Astrocyte (in vitro differentiated cells and primary cell): ENCODE measurements around the gene NCBP3. TPM values are rescaled to one million over a fixed set of nuclear protein-coding genes. Genes with fewer than 3 reads are reported as not detected.

ENCODE experiments used
- DNase-seq: peaks from one replicate; pipeline ENCODE4 v3.0.0-alpha.2; 2010; ENCODE audit warnings: low read depth
- FAIRE-seq: peaks from 2 replicates; lab custom pipeline; 2011; peaks lifted over from hg19 to GRCh38; lab: Jason Lieb, UNC
- H2AFZ ChIP-seq: 2 replicates; pipeline ENCODE4 v1.6.0; 2012; ENCODE audit warnings: low read depth, low read length, inconsistent platforms
- H3K27ac ChIP-seq: 2 replicates; pipeline ENCODE4 v1.5.1; 2011; ENCODE audit warnings: low read depth, low read length, inconsistent platforms
- H3K27me3 ChIP-seq: 2 replicates; pipeline ENCODE4 v1.6.0; 2011; ENCODE audit warnings: low read length, inconsistent platforms; ENCODE audit not compliant: insufficient read depth
- H3K36me3 ChIP-seq: 2 replicates; pipeline ENCODE4 v1.5.1; 2011; ENCODE audit warnings: low read length, inconsistent platforms; ENCODE audit not compliant: insufficient read depth
- H3K4me1 ChIP-seq: 2 replicates; pipeline ENCODE4 v1.5.1; 2011; ENCODE audit warnings: low read length, inconsistent platforms; ENCODE audit not compliant: insufficient read depth
- H3K4me2 ChIP-seq: 2 replicates; pipeline ENCODE4 v1.6.0; 2012; ENCODE audit warnings: low read length, inconsistent platforms
- H3K4me3 ChIP-seq: 2 replicates; pipeline ENCODE4 v1.5.1; 2011; ENCODE audit warnings: low read depth, mild to moderate bottlenecking, low read length, inconsistent platforms; ENCODE audit not compliant: insufficient read depth
- H3K79me2 ChIP-seq: 2 replicates; pipeline ENCODE4 v1.6.0; 2012; ENCODE audit warnings: mild to moderate bottlenecking, low read length, inconsistent platforms; ENCODE audit not compliant: insufficient read depth
- H3K9ac ChIP-seq: 2 replicates; pipeline ENCODE4 v1.6.0; 2012; ENCODE audit warnings: mild to moderate bottlenecking, low read length, inconsistent platforms
- H3K9me3 ChIP-seq: 2 replicates; pipeline ENCODE4 v1.5.1; 2012; ENCODE audit warnings: low read depth, mild to moderate bottlenecking, low read length, inconsistent platforms; ENCODE audit not compliant: insufficient read depth
- H4K20me1 ChIP-seq: 2 replicates; pipeline ENCODE4 v1.6.0; 2012; ENCODE audit warnings: low read length, inconsistent platforms; ENCODE audit not compliant: insufficient read depth
- H3K27ac Mint-ChIP-seq: one replicate; pipeline ENCODE4 v1.8.0; 2021; ENCODE audit warnings: mild to moderate bottlenecking, mixed read lengths; ENCODE audit not compliant: unreplicated experiment
- H3K27me3 Mint-ChIP-seq: one replicate; pipeline ENCODE4 v1.8.0; 2021; ENCODE audit warnings: low read depth, mixed read lengths; ENCODE audit not compliant: unreplicated experiment
- H3K36me3 Mint-ChIP-seq: one replicate; pipeline ENCODE4 v1.8.0; 2021; ENCODE audit warnings: low read depth, mixed read lengths; ENCODE audit not compliant: unreplicated experiment
- H3K4me1 Mint-ChIP-seq: one replicate; pipeline ENCODE4 v1.8.0; 2021; ENCODE audit warnings: low read depth, mixed read lengths; ENCODE audit not compliant: unreplicated experiment
- H3K4me3 Mint-ChIP-seq: one replicate; pipeline ENCODE4 v1.8.0; 2021; ENCODE audit warnings: mild to moderate bottlenecking, moderate library complexity, mixed read lengths; ENCODE audit not compliant: unreplicated experiment
- H3K9me3 Mint-ChIP-seq: one replicate; pipeline ENCODE4 v1.8.0; 2021; ENCODE audit warnings: mild to moderate bottlenecking, mixed read lengths; ENCODE audit not compliant: unreplicated experiment
- CTCF ChIP-seq: IDR thresholded peaks from 2 replicates; pipeline ENCODE4 v1.5.1; 2011; ENCODE audit warnings: low read depth, mild to moderate bottlenecking, inconsistent platforms, low read length, moderate library complexity; ENCODE audit not compliant: insufficient read depth
- EZH2 ChIP-seq: IDR thresholded peaks from 2 replicates; pipeline ENCODE4 v1.6.1; 2012; ENCODE audit warnings: mild to moderate bottlenecking, low read length, inconsistent platforms; ENCODE audit not compliant: insufficient read depth
- total RNA-seq: library from RNA; stranded (reverse); gene quantifications from 2 replicates; pipeline ENCODE4 v1.2.1, GENCODE V29; 2021

NCBP3 gene
- total RNA-seq, 1 donor from 2014 or later = 46.7 TPM

GRCh38 chr17:3782751-3783150, 63.3 kb downstream of the NCBP3 start:
- FAIRE-seq = no peak
- H3K9me3 Mint-ChIP-seq = no peaks in the 10 kb centered on the region

GRCh38 chr17:3780986-3781385, 65.1 kb downstream of the NCBP3 start:
- Histone ChIP-seq H3K4me1 (no peaks in the 10 kb centered on the region), H4K20me1 (no peaks in the 10 kb centered on the region), H3K9ac (no peak overlapping the region), H3K9me3 (no peaks in the 10 kb centered on the region), H3K4me3 (no peak overlapping the region), H3K4me2 (no peak overlapping the region), H2AFZ (no peak overlapping the region), H3K27me3 (no peaks in the 10 kb centered on the region), H3K79me2 (no peaks in the 10 kb centered on the region), H3K27ac (no peak overlapping the region), H3K36me3 (no peaks in the 10 kb centered on the region)
- no peaks in the 10 kb centered on the region for H3K4me1 Mint-ChIP-seq
- peaks cover 7% of the 10 kb centered on the region for H3K27me3 Mint-ChIP-seq
- TF ChIP-seq CTCF (no peak), EZH2 (no peak)
- no peak overlapping the region for H3K4me3 Mint-ChIP-seq
- H3K36me3 Mint-ChIP-seq = no peaks in the 10 kb centered on the region
- no peak overlapping the region for H3K27ac Mint-ChIP-seq
- no peaks in the 10 kb centered on the region for H3K9me3 Mint-ChIP-seq
- FAIRE-seq (no peak), DNase-seq (no peak)

More at GRCh38 chr17:3782751-3783150, 63.3 kb downstream of the NCBP3 start:
- Histone ChIP-seq H3K4me2 (no peak overlapping the region), H3K27me3 (no peaks in the 10 kb centered on the region), H4K20me1 (no peaks in the 10 kb centered on the region), H3K4me3 (no peak overlapping the region), H3K9me3 (no peaks in the 10 kb centered on the region), H3K36me3 (no peaks in the 10 kb centered on the region), H3K4me1 (no peaks in the 10 kb centered on the region), H3K9ac (no peak overlapping the region), H3K79me2 (no peaks in the 10 kb centered on the region), H3K27ac (no peak overlapping the region), H2AFZ (no peak overlapping the region)
- no peak overlapping the region for H3K27ac Mint-ChIP-seq
- TF ChIP-seq CTCF = no peak
- no peak for TF ChIP-seq EZH2
- DNase-seq = no peak
- no peak overlapping the region for H3K4me3 Mint-ChIP-seq
- H3K36me3 Mint-ChIP-seq = no peaks in the 10 kb centered on the region
- H3K27me3 Mint-ChIP-seq = peaks cover 5% of the 10 kb centered on the region
- no peaks in the 10 kb centered on the region for H3K4me1 Mint-ChIP-seq

- no peak for FAIRE-seq
- H3K9ac ChIP-seq = no peak overlapping the region
- peaks cover 4% of the 10 kb centered on the region for H3K4me1 Mint-ChIP-seq
- H3K9me3 ChIP-seq = no peaks in the 10 kb centered on the region
- peaks cover 7% of the 10 kb centered on the region for H3K4me1 ChIP-seq
- no peaks in the 10 kb centered on the region for H3K36me3 ChIP-seq
- H3K36me3 Mint-ChIP-seq = no peaks in the 10 kb centered on the region
- H3K4me2 ChIP-seq = no peak overlapping the region
- H3K4me3 Mint-ChIP-seq = no peak overlapping the region
- H3K9me3 Mint-ChIP-seq = no peaks in the 10 kb centered on the region
- H2AFZ ChIP-seq = no peak overlapping the region
- peaks cover 7% of the 10 kb centered on the region for H3K27me3 Mint-ChIP-seq
- no peak overlapping the region for H3K4me3 ChIP-seq
- TF ChIP-seq EZH2 = no peak
- TF ChIP-seq CTCF = no peak
- no peak overlapping the region for H3K27ac Mint-ChIP-seq
- H4K20me1 ChIP-seq = no peaks in the 10 kb centered on the region
- H3K79me2 ChIP-seq = no peaks in the 10 kb centered on the region
- no peak for DNase-seq
- H3K27ac ChIP-seq = no peak overlapping the region
- H3K27me3 ChIP-seq = no peaks in the 10 kb centered on the region
These were observed 68.5 kb downstream of the NCBP3 start for GRCh38 chr17:3777366-3778120.
